T47D (cell line): ENCODE results near the gene HS6ST3.

ENCODE experiments used
- DNase-seq, 2 experiments: peaks; one replicate each; pipeline versions ENCODE4 v3.0.0 to v3.0.0-alpha.2; 2011 to 2012; ENCODE audit warnings: low read depth in 1 of 2, low spot score in 1 of 2
- JUND ChIP-seq: IDR thresholded peaks from 2 replicates; pipeline ENCODE4 v1.6.1; 2012; ENCODE audit warnings: low read depth
- in situ Hi-C: cut with HindIII; loops from 2 replicates; pipeline ENCODE4 v1.10.0; 2016; ENCODE audit warnings: low sequenced_read_pairs, low pct_unique_long_range_greater_than_20kb

HS6ST3 gene

GRCh38 chr13:96581741-96582140, 491.8 kb downstream of the HS6ST3 start:
- no peak for DNase-seq
- in situ Hi-C loops, result no loop called here
- TF ChIP-seq JUND, result no peak

- in situ Hi-C loops, result no loop called here
- TF ChIP-seq JUND, result no peak
- DNase-seq, result no peak
These were observed 525.3 kb downstream of the HS6ST3 start for GRCh38 chr13:96615252-96615651.

DNA sequence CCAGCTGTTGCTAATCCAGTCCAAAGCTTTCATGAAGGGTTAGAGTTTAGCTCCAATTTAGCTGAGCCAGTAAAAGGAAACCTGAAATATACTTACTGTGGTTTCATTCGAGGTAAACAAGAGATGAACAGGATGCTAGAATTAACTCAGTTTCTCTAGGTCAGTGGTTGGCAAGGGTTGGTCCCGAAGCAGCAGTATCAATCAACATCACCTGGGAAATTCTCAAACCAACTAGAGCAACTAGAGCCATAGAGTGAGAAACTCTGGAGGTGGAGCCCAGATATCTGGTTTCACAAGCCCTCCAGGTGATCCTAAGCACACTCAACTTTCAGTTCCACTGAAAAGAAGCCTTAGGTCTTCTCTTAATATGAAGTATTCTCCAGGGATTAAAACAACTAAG, 527.6 kb downstream of the HS6ST3 start:
- in situ Hi-C loops, result no loop called here
- DNase-seq, result no peak
- TF ChIP-seq JUND, result no peak

- in situ Hi-C loops, result no loop called here
- DNase-seq, result no peak
- no peak for TF ChIP-seq JUND
These were observed 531.8 kb downstream of the HS6ST3 start for GRCh38 chr13:96621634-96622183.

DNA sequence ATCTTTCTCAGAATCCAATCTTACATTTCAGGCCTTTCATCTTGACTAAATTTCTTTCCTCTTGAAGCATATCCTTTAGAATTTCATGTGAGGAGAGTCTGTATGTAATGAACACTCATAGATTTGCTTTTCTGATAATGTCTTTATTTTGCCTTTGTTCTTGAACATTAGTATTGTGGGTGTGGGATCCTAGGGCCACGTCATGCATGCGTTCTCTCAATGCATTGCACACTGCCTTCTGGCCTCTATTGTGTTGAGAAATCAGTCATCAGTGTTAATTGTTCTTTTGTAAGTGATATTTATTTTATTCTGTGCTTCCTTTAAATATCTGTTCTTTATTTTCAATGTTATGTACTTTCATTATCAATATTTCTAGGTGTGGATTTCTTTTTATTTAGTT, 539.4 kb downstream of the HS6ST3 start:
- no peak for TF ChIP-seq JUND
- no peak for DNase-seq
- in situ Hi-C loops, result no loop called here

DNA sequence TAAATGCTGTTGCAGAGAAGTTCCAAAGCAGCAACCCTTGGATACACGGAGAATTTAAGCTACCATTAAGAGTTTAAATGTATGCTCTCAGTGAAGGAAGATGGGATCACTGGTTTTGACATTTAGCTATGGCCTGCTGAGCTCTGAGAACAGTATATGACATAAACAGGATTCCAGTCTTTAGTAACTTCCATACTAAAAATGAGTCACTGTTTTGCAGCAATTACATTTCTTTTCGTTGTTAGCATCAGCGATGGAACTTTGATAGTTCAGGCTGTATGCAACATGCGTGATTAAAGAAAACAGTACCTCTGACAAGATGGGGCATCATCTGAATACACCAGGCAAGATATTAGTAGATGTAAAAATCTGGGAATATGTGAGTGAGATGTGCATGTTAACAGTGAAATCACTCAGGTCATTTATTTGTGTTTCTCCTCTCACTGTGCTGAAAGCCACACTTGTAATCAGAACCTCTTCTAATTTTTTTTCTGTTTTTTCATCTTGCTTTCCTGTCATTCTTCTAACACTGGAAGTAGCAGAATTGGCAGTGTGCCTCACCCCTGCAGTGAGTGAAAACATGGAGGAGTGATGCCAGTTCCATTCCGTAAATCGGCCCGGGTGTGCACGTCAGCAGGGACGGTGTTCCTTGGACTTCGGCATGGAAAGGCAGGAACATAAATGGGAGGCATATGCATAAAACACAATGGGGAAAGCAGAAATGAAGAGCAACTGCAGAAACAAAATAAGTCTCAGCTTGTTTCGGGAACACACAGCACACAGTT, 542.8 kb downstream of the HS6ST3 start:
- TF ChIP-seq JUND, result no peak
- DNase-seq, result no peak
- in situ Hi-C loops, result no loop called here

GRCh38 chr13:96636001-96636709, 546.2 kb downstream of the HS6ST3 start:
- TF ChIP-seq JUND, result no peak
- in situ Hi-C loops, result no loop called here
- no peak for DNase-seq

DNA sequence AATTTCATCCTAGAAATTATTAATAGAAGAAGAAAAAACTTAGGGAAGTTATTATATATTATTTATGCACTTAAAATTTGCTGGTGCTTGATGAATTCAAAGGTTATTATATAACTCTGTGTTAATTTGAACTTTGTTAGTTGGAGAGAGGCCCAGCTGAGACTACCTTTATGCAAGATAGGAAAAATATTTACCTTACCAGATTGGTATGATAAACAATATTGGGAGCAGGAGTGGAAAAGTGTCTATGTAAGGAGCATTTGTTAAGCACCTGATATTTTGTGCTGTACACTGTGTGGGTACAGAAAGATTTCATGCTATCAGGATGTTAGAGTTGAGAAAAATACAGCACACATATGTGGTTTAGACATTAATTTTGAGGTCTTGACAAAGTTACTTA, 547.1 kb downstream of the HS6ST3 start:
- TF ChIP-seq JUND, result no peak
- DNase-seq, result no peak
- in situ Hi-C loops, result no loop called here

DNA sequence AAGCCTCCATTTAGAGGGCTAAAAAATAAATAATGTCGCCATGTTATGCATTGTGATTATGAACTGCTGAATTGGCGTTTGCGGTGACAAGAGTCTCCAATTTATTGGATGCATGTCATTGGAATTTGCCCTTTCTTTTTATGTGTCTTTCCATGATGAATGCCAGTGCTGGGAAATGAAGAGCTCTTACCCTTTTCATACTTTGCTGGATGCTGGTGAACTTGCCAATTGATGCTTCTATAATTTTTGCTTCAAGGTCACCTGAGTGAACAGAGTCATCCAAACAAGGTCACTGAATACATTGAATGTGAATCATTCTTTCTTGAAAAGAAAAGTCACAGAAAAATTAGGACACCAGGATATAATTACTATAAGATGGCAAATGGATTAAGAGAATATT, 556.2 kb downstream of the HS6ST3 start:
- TF ChIP-seq JUND, result no peak
- in situ Hi-C loops, result no loop called here
- no peak for DNase-seq

DNA sequence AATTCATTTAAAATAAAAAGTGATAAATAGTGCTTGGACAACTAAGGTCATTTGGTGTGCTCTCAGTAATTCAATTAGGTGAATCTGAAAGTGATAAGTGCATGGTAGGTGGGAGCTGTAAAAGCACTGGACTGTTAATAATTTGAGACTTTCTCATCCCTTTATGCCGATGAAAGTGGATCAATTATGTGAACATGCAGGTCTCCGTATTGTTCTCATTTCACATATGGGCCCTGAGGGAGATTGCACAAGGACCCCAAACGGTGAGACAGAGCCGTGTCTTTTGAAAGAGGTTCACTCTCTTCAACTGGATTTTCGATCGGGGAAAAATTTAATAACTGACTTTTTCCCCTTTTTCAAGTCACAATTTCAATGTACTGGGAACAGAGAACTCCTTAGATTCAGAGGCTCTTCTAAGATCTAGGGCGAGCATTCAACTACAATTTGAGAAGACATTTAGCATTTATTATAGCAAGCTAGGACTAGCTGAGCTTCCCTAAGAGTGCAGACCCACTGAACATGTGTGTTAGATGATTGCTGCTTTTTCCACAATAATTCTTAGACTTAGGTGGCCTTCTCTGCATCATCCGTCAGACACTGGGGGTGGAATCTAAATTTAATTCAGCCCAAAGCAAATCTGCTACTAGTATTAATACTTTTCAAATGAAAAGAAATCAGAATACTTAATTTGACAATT, 556.8 kb downstream of the HS6ST3 start:
- in situ Hi-C loops, result no loop called here
- no peak for TF ChIP-seq JUND
- DNase-seq, result no peak

DNA sequence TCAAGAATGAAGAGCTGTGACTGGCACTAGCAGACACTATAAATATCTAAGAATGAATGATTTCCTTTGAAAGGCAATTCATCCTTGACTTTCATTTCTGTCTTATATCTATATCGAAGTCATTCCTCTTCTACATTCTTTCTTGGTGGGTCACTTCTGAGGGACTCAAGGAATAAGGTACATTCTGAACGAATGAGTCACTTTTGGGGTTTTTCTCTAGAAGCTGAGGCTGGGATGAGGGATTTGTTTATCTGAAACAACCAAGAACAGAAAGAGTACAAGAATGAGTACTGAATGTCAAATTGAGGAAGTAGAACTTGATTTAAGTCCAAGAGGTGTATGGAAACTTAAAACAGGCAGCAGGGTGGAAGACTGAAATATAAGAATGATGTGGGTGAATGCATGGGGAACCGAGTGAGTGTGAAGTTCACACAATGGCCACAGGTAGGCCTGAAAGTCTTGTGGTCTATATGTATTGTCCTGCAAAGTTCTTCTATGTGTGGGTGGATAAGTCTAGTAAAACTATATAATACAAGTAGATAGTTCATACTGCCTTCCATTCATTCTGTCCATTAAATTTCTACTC, 560.5 kb downstream of the HS6ST3 start:
- in situ Hi-C loops, result no loop called here
- DNase-seq, result no peak

GRCh38 chr13:96651598-96651997, 561.7 kb downstream of the HS6ST3 start:
- no peak for TF ChIP-seq JUND
- no peak for DNase-seq
- in situ Hi-C loops, result no loop called here

More for the DNA sequence above, 560.5 kb downstream of the HS6ST3 start:
- TF ChIP-seq JUND, result no peak
